Measurements from ENCODE around the gene DEUP1.

DEUP1 gene

DNA sequence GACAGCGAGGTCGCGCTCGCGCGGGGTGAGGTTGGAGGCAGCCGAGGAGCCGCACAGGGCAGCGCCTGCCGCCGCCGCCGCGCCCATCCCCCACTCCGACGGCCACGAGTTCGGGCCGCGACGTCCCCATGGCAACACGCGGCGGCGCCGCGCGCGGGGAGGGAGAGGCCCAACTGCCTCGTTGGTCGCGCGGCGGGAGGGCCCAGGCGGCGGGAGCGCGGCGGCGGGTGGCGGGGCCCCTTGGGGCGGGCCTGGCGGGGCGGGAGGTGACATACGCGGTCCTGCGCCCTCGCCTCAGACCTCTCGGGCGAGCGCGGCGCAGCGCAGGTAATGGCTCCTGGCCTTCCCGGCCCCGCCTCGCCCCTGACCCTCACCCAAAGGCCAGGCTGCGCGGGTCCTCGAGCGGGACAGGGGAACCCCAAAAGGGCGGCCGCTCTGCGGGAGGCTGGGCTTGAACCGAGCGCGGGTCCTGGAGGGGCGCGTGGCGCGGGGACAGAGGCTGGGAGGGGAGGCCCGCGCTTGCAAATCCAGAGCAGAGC is at the start of gene DEUP1:
Gene DEUP1, plus strand, starts transcription at position 297 of the 539 bp plus-strand sequence. CDS start 1,518 bp downstream, outside the sequence.
- no peak for DNase-seq (ENCODE audit: low read depth)
- TF ChIP-seq CTCF (conservative IDR thresholded peaks at IDR 0.05; ENCODE audit: low read depth, low read length): no peak
- H3K4me3 ChIP-seq (ENCODE audit: low read length): peak within 1 kb of the TSS; percentile 56

DNA sequence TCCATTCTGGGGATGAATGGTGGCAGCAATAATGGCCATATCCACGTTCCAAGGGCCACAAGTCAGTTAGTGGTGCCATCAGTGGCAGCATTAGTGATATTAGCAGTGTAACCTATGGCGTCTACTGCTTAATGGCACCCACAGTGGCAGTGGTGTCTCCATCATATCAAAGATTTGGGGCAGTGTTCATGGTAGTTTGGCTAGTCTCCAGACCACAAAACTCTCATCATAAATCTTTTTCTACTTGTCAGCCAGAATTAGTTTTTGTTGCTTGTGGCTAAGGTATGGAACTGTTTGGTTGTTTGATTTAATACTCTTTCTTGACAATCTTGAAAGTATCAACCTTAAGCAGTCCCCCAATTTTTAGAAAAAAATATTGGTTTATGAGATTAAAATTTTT is 45.1 kb upstream of the DEUP1 start:
- DNase-seq (ENCODE audit: low read depth): no peak
- no peak for TF ChIP-seq CTCF (conservative IDR thresholded peaks at IDR 0.05; ENCODE audit: low read depth, low read length)
- H3K4me3 ChIP-seq (ENCODE audit: low read length): no peak overlapping the region

DNA sequence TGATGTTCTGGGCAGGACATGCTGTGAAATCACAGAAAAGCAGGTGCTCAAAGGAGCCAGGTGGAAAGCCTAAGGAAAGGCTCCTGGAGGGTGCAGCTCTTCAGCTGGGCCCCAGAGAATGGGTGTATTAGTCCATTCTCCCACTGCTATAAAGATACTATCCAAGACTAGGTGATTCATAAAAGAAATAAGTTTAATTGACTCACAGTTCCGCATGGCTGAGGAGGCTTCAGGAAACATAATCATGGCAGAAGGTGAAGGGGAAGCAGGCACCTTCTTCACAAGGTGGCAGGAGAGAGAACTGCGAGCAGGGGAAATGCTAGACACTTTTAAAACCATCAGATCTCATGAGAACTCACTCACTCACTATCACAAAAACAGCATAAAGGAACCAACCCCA is 43.1 kb upstream of the DEUP1 start:
- DNase-seq (ENCODE audit: low read depth): no peak
- no peak overlapping the region for H3K4me3 ChIP-seq (ENCODE audit: low read length)
- TF ChIP-seq CTCF (conservative IDR thresholded peaks at IDR 0.05; ENCODE audit: low read depth, low read length): no peak

GRCh38 chr11:93288079-93288478 is 42.5 kb upstream of the DEUP1 start:
- no peak for DNase-seq (ENCODE audit: low read depth)
- no peak for TF ChIP-seq CTCF (conservative IDR thresholded peaks at IDR 0.05; ENCODE audit: low read depth, low read length)
- H3K4me3 ChIP-seq (ENCODE audit: low read length): no peak overlapping the region

DNA sequence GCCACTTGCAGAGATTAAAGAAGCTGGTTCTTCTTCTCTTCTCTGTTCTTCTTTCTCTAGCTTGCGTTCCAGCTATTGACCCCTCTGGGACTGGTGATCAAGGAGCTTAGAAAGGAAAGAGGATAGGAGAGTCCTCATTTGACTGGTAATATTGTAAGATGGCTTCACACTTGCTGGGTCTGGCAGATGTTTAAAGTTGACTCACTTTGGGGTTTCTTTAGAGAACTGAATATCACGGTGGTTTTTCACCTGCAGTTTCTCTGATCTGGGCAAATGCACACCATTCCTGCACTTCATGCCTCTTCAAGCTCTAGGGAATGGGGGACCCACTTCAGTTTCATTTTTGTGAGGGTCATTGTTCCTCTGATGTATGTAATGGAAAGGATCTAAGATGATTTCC is 41.8 kb upstream of the DEUP1 start:
- DNase-seq (ENCODE audit: low read depth): no peak
- no peak for TF ChIP-seq CTCF (conservative IDR thresholded peaks at IDR 0.05; ENCODE audit: low read depth, low read length)
- H3K4me3 ChIP-seq (ENCODE audit: low read length): no peak overlapping the region

- H3K4me3 ChIP-seq (ENCODE audit: low read length): no peak overlapping the region
- TF ChIP-seq CTCF (conservative IDR thresholded peaks at IDR 0.05; ENCODE audit: low read depth, low read length): no peak
- no peak for DNase-seq (ENCODE audit: low read depth)
Measured at GRCh38 chr11:93289782-93290463, 40.6 kb upstream of the DEUP1 start.

- H3K4me3 ChIP-seq (ENCODE audit: low read length): no peak overlapping the region
- no peak for TF ChIP-seq CTCF (conservative IDR thresholded peaks at IDR 0.05; ENCODE audit: low read depth, low read length)
- DNase-seq (ENCODE audit: low read depth): no peak
Measured at GRCh38 chr11:93291110-93291509, 39.4 kb upstream of the DEUP1 start.
